Smooth muscle cell (in vitro differentiated cells): ENCODE measurements around the gene EHMT1. TPM values are rescaled to one million over a fixed set of nuclear protein-coding genes. Genes with fewer than 3 reads are reported as not detected.

Source experiments
- DNase-seq: peaks from one replicate; lab custom pipeline; 2025; ENCODE audit not compliant: unreplicated experiment; lab: John Stamatoyannopoulos, UW
- H2AFZ ChIP-seq: fragments of 200-600 bp; sonication (generic); 2 replicates; pipeline ENCODE4 v1.6.0; 2016; ENCODE audit warnings: antibody characterized with exemption, low read depth, mild to moderate bottlenecking
- H3F3A ChIP-seq: fragments of 200-600 bp; sonication (generic); 2 replicates; pipeline ENCODE4 v1.6.0; 2017; ENCODE audit warnings: antibody characterized with exemption, low read depth
- H3K27ac ChIP-seq: fragments of 200-600 bp; sonication (generic); 2 replicates; pipeline ENCODE4 v1.5.1; 2016; ENCODE audit warnings: low read depth, mild to moderate bottlenecking
- H3K27me3 ChIP-seq: fragments of 200-600 bp; sonication (generic); 2 replicates; pipeline ENCODE4 v1.6.1; 2016; ENCODE audit warnings: low read depth, mild to moderate bottlenecking
- H3K36me3 ChIP-seq: fragments of 200-600 bp; sonication (generic); 2 replicates; pipeline ENCODE4 v1.5.1; 2016; ENCODE audit warnings: low read depth
- H3K4me1 ChIP-seq: fragments of 200-600 bp; sonication (generic); 2 replicates; pipeline ENCODE4 v1.5.1; 2016; ENCODE audit warnings: low read depth
- H3K4me2 ChIP-seq: fragments of 200-600 bp; sonication (generic); 2 replicates; pipeline ENCODE4 v1.6.0; 2016; ENCODE audit warnings: mild to moderate bottlenecking
- H3K4me3 ChIP-seq: fragments of 200-600 bp; sonication (generic); 2 replicates; pipeline ENCODE4 v1.5.1; 2016; ENCODE audit warnings: mild to moderate bottlenecking
- H3K79me2 ChIP-seq: fragments of 200-600 bp; sonication (generic); 2 replicates; pipeline ENCODE4 v1.6.0; 2016; ENCODE audit warnings: low read depth, mild to moderate bottlenecking
- H3K9ac ChIP-seq: fragments of 200-600 bp; sonication (generic); 2 replicates; pipeline ENCODE4 v1.6.0; 2016; ENCODE audit warnings: low read depth
- H3K9me3 ChIP-seq: fragments of 200-600 bp; sonication (generic); replicated peaks from 2 replicates; pipeline ENCODE4 v1.5.1; 2016; ENCODE audit warnings: low read depth
- H4K20me1 ChIP-seq: fragments of 200-600 bp; sonication (generic); 2 replicates; pipeline ENCODE4 v1.6.0; 2016; ENCODE audit warnings: low read depth
- CTCF ChIP-seq: fragments of 200-600 bp; sonication (generic); IDR thresholded peaks from 2 replicates; pipeline ENCODE4 v1.5.1; 2017; ENCODE audit warnings: borderline replicate concordance, mild to moderate bottlenecking, antibody characterized with exemption; ENCODE audit not compliant: insufficient read depth, poor library complexity, severe bottlenecking
- WGBS: methylation state at CpG from one replicate; pipeline ENCODE4 v1.1.7; 2016; ENCODE audit warnings: low lambda C conversion rate; 5-methylcytosine and 5-hydroxymethylcytosine counted together
- polyA plus RNA-seq: library from polyadenylated mRNA; unstranded; fragments of >200 nt; fragmentation: Nextera tagmentation; extraction: Ambion mirVana; gene quantifications from 2 replicates; pipeline ENCODE4 v1.2.1, GENCODE V29; 2016
- total RNA-seq: library from RNA; depleted of rRNA; stranded (reverse); fragments of >200 nt; gene quantifications from 2 replicates; pipeline ENCODE4 v1.2.3, GENCODE V29; 2014

The EHMT1 gene
- total and polyA plus RNA-seq, 2 experiments from 2014 or later: 23.1 to 34.1 TPM

- H3K27me3 ChIP-seq: no peaks in the 10 kb centered on the region
- no peak overlapping the region for H3K9ac ChIP-seq
- TF ChIP-seq CTCF: no peak
- DNase-seq: no peak
- no peaks in the 10 kb centered on the region for H3F3A ChIP-seq
- no peaks in the 10 kb centered on the region for H3K9me3 ChIP-seq
- H3K79me2 ChIP-seq: peaks cover 9% of the 10 kb centered on the region
- H3K36me3 ChIP-seq: peaks cover 13% of the 10 kb centered on the region
- H3K4me2 ChIP-seq: no peak overlapping the region
- 65% methylated on average over 3 of the region's 3 CpGs for WGBS
- H4K20me1 ChIP-seq: peaks cover 43% of the 10 kb centered on the region
- H2AFZ ChIP-seq: no peak overlapping the region
- H3K27ac ChIP-seq: no peak overlapping the region
- H3K4me1 ChIP-seq: peaks cover 6% of the 10 kb centered on the region
- no peak overlapping the region for H3K4me3 ChIP-seq
Measured at GRCh38 chr9:137750007-137750406, 131.2 kb downstream of the EHMT1 start.

- 98% methylated on average over 10 of the region's 10 CpGs for WGBS
- DNase-seq: no peak
- peaks cover 43% of the 10 kb centered on the region for H4K20me1 ChIP-seq
- peaks cover 18% of the 10 kb centered on the region for H3K36me3 ChIP-seq
- H3K4me2 ChIP-seq: no peak overlapping the region
- TF ChIP-seq CTCF: no peak
- no peak overlapping the region for H2AFZ ChIP-seq
- no peak overlapping the region for H3K4me3 ChIP-seq
- H3K9ac ChIP-seq: no peak overlapping the region
- H3K27ac ChIP-seq: no peak overlapping the region
- H3K9me3 ChIP-seq: no peaks in the 10 kb centered on the region
- peaks cover 9% of the 10 kb centered on the region for H3K79me2 ChIP-seq
- peaks cover 6% of the 10 kb centered on the region for H3K4me1 ChIP-seq
- H3F3A ChIP-seq: no peaks in the 10 kb centered on the region
- H3K27me3 ChIP-seq: no peaks in the 10 kb centered on the region
Measured at GRCh38 chr9:137750566-137750965, 131.8 kb downstream of the EHMT1 start.

GRCh38 chr9:137751616-137752015 is 132.8 kb downstream of the EHMT1 start:
- Histone ChIP-seq H3K27ac (no peak overlapping the region), H4K20me1 (peaks cover 43% of the 10 kb centered on the region), H3K9ac (no peak overlapping the region), H3K9me3 (no peaks in the 10 kb centered on the region), H3F3A (no peaks in the 10 kb centered on the region), H2AFZ (no peak overlapping the region), H3K79me2 (peaks cover 9% of the 10 kb centered on the region), H3K4me2 (no peak overlapping the region), H3K4me1 (peaks cover 6% of the 10 kb centered on the region), H3K4me3 (no peak overlapping the region), H3K27me3 (no peaks in the 10 kb centered on the region), H3K36me3 (peaks cover 16% of the 10 kb centered on the region)
- WGBS: 99% methylated on average over 5 of the region's 5 CpGs
- no peak for DNase-seq
- no peak for TF ChIP-seq CTCF

GRCh38 chr9:137752426-137752825 is 133.6 kb downstream of the EHMT1 start:
- WGBS: 97% methylated on average over 14 of the region's 14 CpGs
- peaks cover 6% of the 10 kb centered on the region for H3K4me1 ChIP-seq

More at GRCh38 chr9:137752426-137752825, 133.6 kb downstream of the EHMT1 start:
- Histone ChIP-seq H3K27me3 (no peaks in the 10 kb centered on the region), H3K36me3 (peaks cover 14% of the 10 kb centered on the region), H3K9me3 (no peaks in the 10 kb centered on the region), H3F3A (no peaks in the 10 kb centered on the region), H3K4me3 (no peak overlapping the region), H3K79me2 (peaks cover 9% of the 10 kb centered on the region), H3K4me2 (no peak overlapping the region), H2AFZ (no peak overlapping the region), H3K9ac (no peak overlapping the region), H4K20me1 (peaks cover 43% of the 10 kb centered on the region), H3K27ac (no peak overlapping the region)
- no peak for DNase-seq
- TF ChIP-seq CTCF: no peak
